ENCODE data around the gene ERVFRD-1.
"Not testable (repeated sequence)": the region's sequence is repeated elsewhere in the genome, so short reads cannot be mapped to it uniquely, and the experiment has no call there.

The ERVFRD-1 gene

DNA sequence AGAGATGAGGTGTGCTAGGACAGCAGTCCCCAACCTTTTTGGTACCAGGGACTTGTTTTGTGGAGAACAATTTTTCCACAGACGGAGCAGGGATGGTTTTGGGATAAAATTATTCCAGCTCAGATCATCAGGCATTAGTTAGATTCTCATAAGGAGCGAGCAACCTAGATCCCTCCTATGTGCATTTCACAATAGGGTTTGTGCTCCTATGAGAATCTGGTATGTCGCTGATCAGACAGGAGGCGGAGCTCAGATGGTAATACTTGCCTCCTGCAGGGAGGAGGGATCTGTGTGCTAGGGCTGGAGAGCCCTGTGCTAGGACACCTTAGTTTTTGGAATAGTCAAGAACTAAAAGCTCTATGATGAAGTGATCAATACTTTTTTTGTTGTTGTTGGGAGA is 15.4 kb downstream of the ERVFRD-1 start:
- no peak for DNase-seq (ENCODE audit: low spot score)
- Histone ChIP-seq H3K27ac (no peak overlapping the region), H3K4me3 (no peak overlapping the region)
- TF ChIP-seq, protein P1, sequence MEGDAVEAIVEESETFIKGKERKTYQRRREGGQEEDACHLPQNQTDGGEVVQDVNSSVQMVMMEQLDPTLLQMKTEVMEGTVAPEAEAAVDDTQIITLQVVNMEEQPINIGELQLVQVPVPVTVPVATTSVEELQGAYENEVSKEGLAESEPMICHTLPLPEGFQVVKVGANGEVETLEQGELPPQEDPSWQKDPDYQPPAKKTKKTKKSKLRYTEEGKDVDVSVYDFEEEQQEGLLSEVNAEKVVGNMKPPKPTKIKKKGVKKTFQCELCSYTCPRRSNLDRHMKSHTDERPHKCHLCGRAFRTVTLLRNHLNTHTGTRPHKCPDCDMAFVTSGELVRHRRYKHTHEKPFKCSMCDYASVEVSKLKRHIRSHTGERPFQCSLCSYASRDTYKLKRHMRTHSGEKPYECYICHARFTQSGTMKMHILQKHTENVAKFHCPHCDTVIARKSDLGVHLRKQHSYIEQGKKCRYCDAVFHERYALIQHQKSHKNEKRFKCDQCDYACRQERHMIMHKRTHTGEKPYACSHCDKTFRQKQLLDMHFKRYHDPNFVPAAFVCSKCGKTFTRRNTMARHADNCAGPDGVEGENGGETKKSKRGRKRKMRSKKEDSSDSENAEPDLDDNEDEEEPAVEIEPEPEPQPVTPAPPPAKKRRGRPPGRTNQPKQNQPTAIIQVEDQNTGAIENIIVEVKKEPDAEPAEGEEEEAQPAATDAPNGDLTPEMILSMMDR (IDR thresholded peaks at IDR 0.05): no peak

DNA sequence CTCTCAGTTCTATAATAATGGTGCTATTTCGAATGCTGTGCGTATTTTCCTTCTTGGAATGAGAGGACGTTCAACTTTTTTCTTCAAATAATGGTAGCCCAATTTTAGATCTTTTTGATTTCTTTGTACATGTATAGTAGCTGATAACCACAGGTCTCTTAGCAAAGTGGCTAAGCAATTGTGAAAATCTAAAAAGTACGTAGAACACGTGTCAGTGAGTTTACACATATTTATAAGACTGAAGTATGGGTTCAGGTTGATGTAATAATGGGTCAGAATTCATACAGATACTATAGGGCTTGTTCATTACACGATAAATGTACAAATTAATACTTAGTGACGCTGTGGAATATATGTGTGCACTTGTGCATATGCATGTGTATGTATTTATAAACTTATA is 16.6 kb downstream of the ERVFRD-1 start:
- DNase-seq (ENCODE audit: low spot score): no peak
- TF ChIP-seq, protein P1 (IDR thresholded peaks at IDR 0.05): no peak
- Histone ChIP-seq H3K27ac (peak overlapping the region in 1 of 2 donors; percentile 98), H3K4me3 (peak overlapping the region; percentile 98)

DNA sequence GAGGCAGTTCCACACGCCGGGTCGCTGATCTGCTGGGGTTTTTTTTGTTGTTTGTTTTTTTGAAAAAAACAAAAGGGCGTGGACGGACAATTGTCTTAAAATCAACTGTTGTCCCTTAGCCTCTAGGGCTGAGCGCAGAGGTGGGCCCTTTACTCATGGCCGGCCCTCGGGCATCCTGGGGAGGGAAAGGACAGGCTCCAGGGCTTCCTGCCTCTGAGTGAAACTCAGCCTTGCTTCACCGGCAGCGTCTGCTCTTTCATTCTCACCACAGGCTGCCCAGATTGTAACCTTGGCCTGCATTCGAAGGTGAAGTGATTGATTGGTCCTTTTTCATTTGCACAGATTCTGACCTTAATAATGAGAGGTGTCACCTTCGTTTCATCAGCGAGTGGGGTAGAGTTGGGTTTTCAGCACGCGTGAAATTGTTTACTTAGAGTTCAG is 17.1 kb downstream of the ERVFRD-1 start:
- peak; percentile 76 for DNase-seq (ENCODE audit: low spot score)
- H3K4me3 ChIP-seq: peak overlapping the region; percentile 98
- TF ChIP-seq, protein P1 (IDR thresholded peaks at IDR 0.05): no peak
- H3K27ac ChIP-seq: peak overlapping the region; percentile 98 to 99

DNA sequence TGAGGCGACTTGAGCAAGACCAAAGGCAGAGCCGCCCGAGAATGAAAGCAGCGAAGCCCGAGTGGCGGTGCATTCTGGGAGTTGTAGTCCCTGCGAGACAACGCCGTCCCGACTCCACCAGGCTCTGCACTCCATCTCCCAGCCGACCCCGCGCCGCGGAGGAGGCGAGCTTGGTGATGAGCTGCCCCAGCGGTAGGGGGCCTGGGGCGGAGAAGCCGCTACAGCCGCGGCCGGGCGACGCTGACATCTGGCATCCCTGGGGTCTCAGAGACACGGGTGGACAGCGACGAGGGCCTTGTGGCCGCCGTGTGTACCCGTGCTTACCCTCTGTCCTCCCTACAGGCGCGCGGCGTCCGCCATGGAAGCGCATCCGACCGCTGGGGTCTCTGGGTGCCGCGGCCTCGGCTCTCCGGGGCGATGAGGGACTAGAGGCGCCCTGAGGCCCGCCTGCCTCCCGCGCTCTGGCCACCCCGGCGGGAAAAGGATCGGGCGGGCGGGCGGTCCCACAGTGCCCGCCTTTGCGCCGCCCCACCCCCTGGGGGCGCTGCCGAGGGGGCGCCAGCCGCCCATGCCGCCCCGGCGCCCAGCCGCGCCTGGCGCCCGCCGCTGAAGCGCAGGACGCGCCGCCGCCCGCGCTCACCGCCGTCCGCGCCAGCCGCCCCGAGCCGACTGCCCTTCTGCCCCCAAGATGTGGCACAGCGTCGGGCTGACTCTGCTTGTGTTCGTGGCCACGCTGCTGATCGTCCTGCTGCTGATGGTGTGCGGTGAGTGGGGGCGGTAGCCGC is 17.7 kb downstream of the ERVFRD-1 start, which contains the start of gene SMIM13:
Gene SMIM13, plus strand, starts transcription at position 209 of the 785 bp plus-strand sequence. Its CDS starts 480 bp downstream, at position 689.
- Histone ChIP-seq H3K4me3 (peak within 1 kb of the TSS; percentile 98), H3K27ac (peak within 1 kb of the TSS; percentile 98 to 99)
- peak; percentile 98 for DNase-seq (ENCODE audit: low spot score)
- TF ChIP-seq, protein P1 (IDR thresholded peaks at IDR 0.05): peak; percentile 55

DNA sequence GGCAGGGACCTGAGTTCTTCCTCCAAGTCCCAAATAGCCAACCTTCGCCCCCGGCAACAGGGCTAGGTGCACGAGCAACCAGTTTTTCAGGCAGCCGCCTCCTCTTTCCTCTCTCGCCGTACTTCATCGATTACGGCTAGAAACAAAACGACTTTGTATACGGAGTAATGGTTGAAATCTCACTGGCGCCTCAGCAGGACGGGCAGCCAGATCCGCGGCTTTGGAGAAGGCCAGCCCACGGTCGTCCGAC is 18.2 kb downstream of the ERVFRD-1 start:
- H3K27ac ChIP-seq: peak overlapping the region; percentile 98 to 99
- TF ChIP-seq, protein P1 (IDR thresholded peaks at IDR 0.05): no peak
- peak overlapping the region; percentile 98 for H3K4me3 ChIP-seq
- DNase-seq (ENCODE audit: low spot score): no peak

DNA sequence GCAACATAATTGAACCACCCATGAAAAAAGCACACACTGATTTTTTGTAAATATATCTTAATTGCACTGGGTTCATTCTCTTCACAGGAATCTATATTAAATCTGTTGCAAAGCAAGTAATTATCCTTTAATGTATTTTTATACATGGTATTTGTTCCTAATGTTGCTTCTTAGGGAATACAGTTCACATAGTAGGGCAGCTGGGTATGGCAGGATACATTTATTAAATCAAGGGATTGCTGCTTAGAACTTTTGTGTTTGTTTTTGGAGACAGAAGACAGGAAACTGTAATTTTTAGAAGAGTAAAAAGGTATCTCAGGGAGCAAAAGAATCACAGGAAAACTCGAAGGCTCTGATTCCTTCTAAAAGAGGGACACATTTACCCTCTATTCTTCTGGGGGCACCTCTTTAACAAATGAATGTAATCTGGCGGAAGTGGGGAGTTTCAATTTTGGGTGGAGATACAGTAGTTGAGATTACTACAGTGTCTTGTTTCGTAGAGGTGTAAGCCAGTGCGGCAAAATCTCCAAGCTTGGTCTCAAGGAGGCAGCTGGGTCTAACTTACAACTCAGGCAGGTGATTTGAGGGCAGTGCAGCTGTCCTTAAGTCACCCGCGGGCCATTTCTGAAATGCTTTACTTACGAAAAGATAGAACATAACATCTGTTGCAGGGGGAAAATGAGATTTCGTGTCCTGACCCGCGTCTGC is 18.7 kb downstream of the ERVFRD-1 start:
- TF ChIP-seq, protein P1 (IDR thresholded peaks at IDR 0.05): no peak
- DNase-seq (ENCODE audit: low spot score): no peak
- peak overlapping the region; percentile 98 to 99 for H3K27ac ChIP-seq
- H3K4me3 ChIP-seq: peak overlapping the region; percentile 98

DNA sequence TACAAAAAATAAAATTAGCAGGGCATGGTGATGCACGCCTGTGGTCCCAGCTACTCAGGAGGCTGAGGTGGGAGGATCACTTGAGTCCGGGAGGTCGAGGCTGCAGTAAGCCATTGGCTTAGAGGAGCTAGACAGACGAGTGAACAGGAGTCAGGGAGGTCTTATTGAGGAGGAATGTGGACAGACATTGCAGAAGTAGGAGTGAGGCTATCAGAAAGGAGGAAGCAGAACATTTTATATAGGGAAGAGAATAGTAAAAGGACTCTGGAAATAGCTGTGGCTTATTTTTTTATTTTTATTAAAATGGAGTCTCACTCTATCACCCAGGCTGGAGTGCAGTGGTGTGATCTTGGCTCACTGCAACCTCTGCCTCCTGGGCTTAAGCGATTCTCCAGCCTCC is 20.4 kb downstream of the ERVFRD-1 start:
- H3K4me3 ChIP-seq; H3K27ac ChIP-seq; DNase-seq (ENCODE audit: low spot score): not testable (repeated sequence)
